ENCODE measurements around the gene IDH3A.
"Not testable (repeated sequence)": the region's sequence is repeated elsewhere in the genome, so short reads cannot be mapped to it uniquely, and the experiment has no call there.

The IDH3A gene

GRCh38 chr15:78149805-78150751 is 916 bp downstream of the IDH3A start:
- Histone ChIP-seq H3K79me2 (ENCODE audit: control insufficient read depth, insufficient read depth, low read length, unreplicated experiment) (peaks cover 37% of the 10 kb centered on the region), H2AFZ (ENCODE audit: low read length, unreplicated experiment) (peak overlapping the region; percentile 28), H3K36me3 (ENCODE audit: insufficient read depth, low read length) (no peaks in the 10 kb centered on the region), H3K4me3 (ENCODE audit: low read depth, low read length) (peak overlapping the region; percentile 80), H3K4me1 (ENCODE audit: control insufficient read depth, insufficient read depth, low read length, unreplicated experiment) (peaks cover 34% of the 10 kb centered on the region), H3K27me3 (ENCODE audit: insufficient read depth, low read length) (no peaks in the 10 kb centered on the region), H3K27ac (ENCODE audit: low read depth, low read length) (no peak overlapping the region)

- peaks cover 44% of the 10 kb centered on the region for H3K4me1 ChIP-seq (ENCODE audit: control insufficient read depth, insufficient read depth, low read length, unreplicated experiment)
- H3K79me2 ChIP-seq (ENCODE audit: control insufficient read depth, insufficient read depth, low read length, unreplicated experiment): peaks cover 37% of the 10 kb centered on the region
- not testable (repeated sequence) for H3K36me3 ChIP-seq (ENCODE audit: insufficient read depth, low read length); H3K27me3 ChIP-seq (ENCODE audit: insufficient read depth, low read length); H2AFZ ChIP-seq (ENCODE audit: low read length, unreplicated experiment); H3K27ac ChIP-seq (ENCODE audit: low read depth, low read length)
- H3K4me3 ChIP-seq (ENCODE audit: low read depth, low read length): peak overlapping the region; percentile 80; the same call in 1 of the 2 replicates
Observed at GRCh38 chr15:78151075-78151474, 1.9 kb downstream of the IDH3A start.

- Histone ChIP-seq H3K27me3 (ENCODE audit: insufficient read depth, low read length) (no peaks in the 10 kb centered on the region), H2AFZ (ENCODE audit: low read length, unreplicated experiment) (no peak overlapping the region), H3K4me3 (ENCODE audit: low read depth, low read length) (no peak overlapping the region), H3K4me1 (ENCODE audit: control insufficient read depth, insufficient read depth, low read length, unreplicated experiment) (peaks cover 44% of the 10 kb centered on the region), H3K79me2 (ENCODE audit: control insufficient read depth, insufficient read depth, low read length, unreplicated experiment) (peaks cover 31% of the 10 kb centered on the region), H3K27ac (ENCODE audit: low read depth, low read length) (no peak overlapping the region), H3K36me3 (ENCODE audit: insufficient read depth, low read length) (no peaks in the 10 kb centered on the region; the same call in 1 of the 2 replicates)
Observed at GRCh38 chr15:78154955-78155354, 5.8 kb downstream of the IDH3A start.

- peaks cover 26% of the 10 kb centered on the region for H3K79me2 ChIP-seq (ENCODE audit: control insufficient read depth, insufficient read depth, low read length, unreplicated experiment)
Observed at GRCh38 chr15:78155355-78155939, 6.3 kb downstream of the IDH3A start.

GRCh38 chr15:78156653-78157052 is 7.5 kb downstream of the IDH3A start:
- Histone ChIP-seq H2AFZ (ENCODE audit: low read length, unreplicated experiment) (no peak overlapping the region), H3K4me3 (ENCODE audit: low read depth, low read length) (no peak overlapping the region), H3K36me3 (ENCODE audit: insufficient read depth, low read length) (no peaks in the 10 kb centered on the region; the same call in 1 of the 2 replicates), H3K27ac (ENCODE audit: low read depth, low read length) (no peak overlapping the region), H3K4me1 (ENCODE audit: control insufficient read depth, insufficient read depth, low read length, unreplicated experiment) (peaks cover 39% of the 10 kb centered on the region), H3K27me3 (ENCODE audit: insufficient read depth, low read length) (no peaks in the 10 kb centered on the region), H3K79me2 (ENCODE audit: control insufficient read depth, insufficient read depth, low read length, unreplicated experiment) (peaks cover 18% of the 10 kb centered on the region)

More at GRCh38 chr15:78155355-78155939, 6.3 kb downstream of the IDH3A start:
- peak overlapping the region; percentile 37; the same call in 1 of the 2 replicates for H3K27ac ChIP-seq (ENCODE audit: low read depth, low read length)
- H3K4me1 ChIP-seq (ENCODE audit: control insufficient read depth, insufficient read depth, low read length, unreplicated experiment): peaks cover 44% of the 10 kb centered on the region
- no peak overlapping the region for H3K4me3 ChIP-seq (ENCODE audit: low read depth, low read length)
- no peak overlapping the region for H2AFZ ChIP-seq (ENCODE audit: low read length, unreplicated experiment)
- no peaks in the 10 kb centered on the region for H3K27me3 ChIP-seq (ENCODE audit: insufficient read depth, low read length)
- H3K36me3 ChIP-seq (ENCODE audit: insufficient read depth, low read length): no peaks in the 10 kb centered on the region; the same call in 1 of the 2 replicates

- no peak overlapping the region for H3K4me3 ChIP-seq (ENCODE audit: low read depth, low read length)
- no peaks in the 10 kb centered on the region for H3K27me3 ChIP-seq (ENCODE audit: insufficient read depth, low read length)
- no peaks in the 10 kb centered on the region; the same call in 1 of the 2 replicates for H3K36me3 ChIP-seq (ENCODE audit: insufficient read depth, low read length)
- peaks cover 18% of the 10 kb centered on the region for H3K79me2 ChIP-seq (ENCODE audit: control insufficient read depth, insufficient read depth, low read length, unreplicated experiment)
- H3K4me1 ChIP-seq (ENCODE audit: control insufficient read depth, insufficient read depth, low read length, unreplicated experiment): peaks cover 39% of the 10 kb centered on the region
- no peak overlapping the region for H2AFZ ChIP-seq (ENCODE audit: low read length, unreplicated experiment)
- no peak overlapping the region for H3K27ac ChIP-seq (ENCODE audit: low read depth, low read length)
Observed at GRCh38 chr15:78157203-78157602, 8.0 kb downstream of the IDH3A start.

GRCh38 chr15:78159395-78159794 is 10.2 kb downstream of the IDH3A start:
- Histone ChIP-seq H3K79me2 (ENCODE audit: control insufficient read depth, insufficient read depth, low read length, unreplicated experiment) (peaks cover 3% of the 10 kb centered on the region), H2AFZ (ENCODE audit: low read length, unreplicated experiment) (no peak overlapping the region), H3K36me3 (ENCODE audit: insufficient read depth, low read length) (no peaks in the 10 kb centered on the region; the same call in 1 of the 2 replicates), H3K27ac (ENCODE audit: low read depth, low read length) (no peak overlapping the region), H3K4me1 (ENCODE audit: control insufficient read depth, insufficient read depth, low read length, unreplicated experiment) (peaks cover 32% of the 10 kb centered on the region), H3K4me3 (ENCODE audit: low read depth, low read length) (no peak overlapping the region), H3K27me3 (ENCODE audit: insufficient read depth, low read length) (no peaks in the 10 kb centered on the region)

GRCh38 chr15:78162038-78162437 is 12.9 kb downstream of the IDH3A start:
- Histone ChIP-seq H2AFZ (ENCODE audit: low read length, unreplicated experiment) (no peak overlapping the region), H3K27me3 (ENCODE audit: insufficient read depth, low read length) (no peaks in the 10 kb centered on the region), H3K36me3 (ENCODE audit: insufficient read depth, low read length) (peaks cover 3% of the 10 kb centered on the region), H3K4me3 (ENCODE audit: low read depth, low read length) (no peak overlapping the region), H3K27ac (ENCODE audit: low read depth, low read length) (no peak overlapping the region), H3K79me2 (ENCODE audit: control insufficient read depth, insufficient read depth, low read length, unreplicated experiment) (no peaks in the 10 kb centered on the region), H3K4me1 (ENCODE audit: control insufficient read depth, insufficient read depth, low read length, unreplicated experiment) (peaks cover 5% of the 10 kb centered on the region)

- H3K4me3 ChIP-seq (ENCODE audit: low read depth, low read length): no peak overlapping the region
Observed at GRCh38 chr15:78164010-78164409, 14.8 kb downstream of the IDH3A start.

GRCh38 chr15:78167227-78167888 is 18.2 kb downstream of the IDH3A start:
- H2AFZ ChIP-seq (ENCODE audit: low read length, unreplicated experiment): no peak overlapping the region
- H3K36me3 ChIP-seq (ENCODE audit: insufficient read depth, low read length): peaks cover 15% of the 10 kb centered on the region
- no peak overlapping the region for H3K4me3 ChIP-seq (ENCODE audit: low read depth, low read length)
- H3K27me3 ChIP-seq (ENCODE audit: insufficient read depth, low read length): no peaks in the 10 kb centered on the region
- H3K79me2 ChIP-seq (ENCODE audit: control insufficient read depth, insufficient read depth, low read length, unreplicated experiment): no peaks in the 10 kb centered on the region
- H3K4me1 ChIP-seq (ENCODE audit: control insufficient read depth, insufficient read depth, low read length, unreplicated experiment): no peaks in the 10 kb centered on the region
- H3K27ac ChIP-seq (ENCODE audit: low read depth, low read length): no peak overlapping the region

More at GRCh38 chr15:78164010-78164409, 14.8 kb downstream of the IDH3A start:
- no peak overlapping the region for H2AFZ ChIP-seq (ENCODE audit: low read length, unreplicated experiment)
- H3K27ac ChIP-seq (ENCODE audit: low read depth, low read length): no peak overlapping the region
- H3K36me3 ChIP-seq (ENCODE audit: insufficient read depth, low read length): peaks cover 3% of the 10 kb centered on the region
- H3K79me2 ChIP-seq (ENCODE audit: control insufficient read depth, insufficient read depth, low read length, unreplicated experiment): no peaks in the 10 kb centered on the region
- no peaks in the 10 kb centered on the region for H3K4me1 ChIP-seq (ENCODE audit: control insufficient read depth, insufficient read depth, low read length, unreplicated experiment)
- no peaks in the 10 kb centered on the region for H3K27me3 ChIP-seq (ENCODE audit: insufficient read depth, low read length)
